Psoas muscle (tissue), 8 donors: Measurements from ENCODE around the gene RPS10. TPM values are rescaled to one million over a fixed set of nuclear protein-coding genes. Genes with fewer than 3 reads are reported as not detected.

Experiments used
- ATAC-seq, 4 donors: fragments of 200-7000 bp; cut with Tn5 transposase; one replicate each; pipeline ENCODE4 v1.9.1; 2020; ENCODE audit warnings: moderate library complexity in 3 of 4, mild to moderate bottlenecking in 2 of 4
- DNase-seq, 2 donors: peaks; one replicate each; pipeline ENCODE4 v3.0.0-alpha.2; 2020
- H3K27ac ChIP-seq: fragments of 200-600 bp; one replicate; pipeline ENCODE4 v1.8.0; 2022
- H3K27me3 ChIP-seq, 3 donors: fragments of 200-600 bp in 1 of 3; one replicate each; pipeline versions ENCODE4 v1.6.1 to v1.8.0; 2013 to 2022; ENCODE audit warnings: low read length in 2 of 3, mild to moderate bottlenecking in 2 of 3, moderate library complexity in 1 of 3; ENCODE audit not compliant: insufficient read depth in 3 of 3
- H3K36me3 ChIP-seq, 2 donors: fragments of 200-600 bp in 1 of 2; one replicate each; pipeline versions ENCODE4 v1.6.1 to v1.8.0; 2013 to 2022; ENCODE audit warnings: low read depth in 1 of 2, mild to moderate bottlenecking in 1 of 2, moderate library complexity in 1 of 2; ENCODE audit not compliant: insufficient read depth in 1 of 2
- H3K4me1 ChIP-seq: fragments of 200-600 bp; one replicate; pipeline ENCODE4 v1.8.0; 2022
- H3K4me3 ChIP-seq: fragments of 200-600 bp; one replicate; pipeline ENCODE4 v1.8.0; 2022; ENCODE audit warnings: mild to moderate bottlenecking
- H3K9me3 ChIP-seq: fragments of 200-600 bp; one replicate; pipeline ENCODE4 v1.8.0; 2022
- WGBS, 3 donors: extraction: QIAGEN DNeasy Blood & Tissue Kit; methylation state at CpG; one replicate each; pipeline versions ENCODE4 v1.1.6 to v1.1.7; 2013; 5-methylcytosine and 5-hydroxymethylcytosine counted together
- intact Hi-C, 2 donors: fragments of 100-400 bp; cut with DNase I; formaldehyde crosslinking; loops; one replicate each; pipeline versions ENCODE4 v1.11.0 to v1.14.2; 2022
- polyA plus RNA-seq, 3 donors: library from polyadenylated mRNA; stranded (reverse); fragments of 200-250 nt; gene quantifications; one replicate each; pipeline ENCODE4 v1.2.3, GENCODE V29; 2013
- total RNA-seq, 4 donors: library from RNA; stranded (reverse); fragmentation: NEBNext Ultra II Directional in 2 of 4; extraction: Animal tissue kit (Norgen Biotek cat#: 25700) in 2 of 4; gene quantifications; one replicate each; pipeline versions ENCODE4 v1.2.1 to v1.2.4, GENCODE V29; 2021 to 2023
- TF ChIP-seq, protein P1 (sequence below): fragments of 200-600 bp; IDR thresholded peaks from one replicate; pipeline ENCODE4 v1.8.0; 2022; ENCODE audit warnings: antibody characterized with exemption
- donor health status: healthy with polysubstance abuse.
- donor health status: DM: no; HTN: no; CAD: no; lungs with moderate emphysema.
- donor health status: Bipolar disorder and iron deficiency.
- donor health status: healthy.
- donor health status: DM: yes; HTN: yes; CAD: no.
- donor health status: DM: no; HTN: no; CAD: no.
- donor health status: DM: no; HTN: no; CAD: no.
- donor health status: DM: yes; HTN: yes; CAD: no.

Gene RPS10
- total and polyA plus RNA-seq, 7 donors: 601 to 2,522 (median 836) TPM

DNA sequence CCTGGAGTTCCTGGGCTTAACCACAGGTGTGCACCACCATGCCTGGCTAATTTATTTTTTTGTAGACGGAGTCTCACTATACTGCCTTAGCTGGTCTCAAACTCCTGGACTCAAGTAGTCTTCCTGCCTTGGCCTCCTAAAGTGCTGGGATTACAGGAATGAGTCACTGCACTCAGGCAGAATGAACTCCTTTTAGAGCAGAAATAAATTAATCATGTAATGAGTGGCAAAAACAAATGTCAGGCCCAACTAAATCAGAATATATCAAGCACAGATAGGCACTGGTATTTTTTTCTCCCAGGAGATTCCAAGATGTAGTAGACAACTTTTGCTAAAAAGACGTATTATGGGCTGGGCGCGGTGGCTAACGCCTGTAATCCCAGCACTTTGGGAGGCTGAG lies 2.6 kb downstream of the RPS10 start:
- Histone ChIP-seq H3K4me1 (peaks cover 19% of the 10 kb centered on the region), H3K9me3 (no peaks in the 10 kb centered on the region), H3K36me3 (peaks cover 15 to 68% of the 10 kb centered on the region in 2 donors), H3K27ac (peak overlapping the region; percentile 1), H3K4me3 (no peak overlapping the region), H3K27me3 (no peaks in the 10 kb centered on the region)
- ATAC-seq (no peak), DNase-seq (no peak)
- WGBS, 3 donors: 94 to 97% (median 95%) methylated on average over 5 of the region's 5 CpGs
- TF ChIP-seq, protein P1, sequence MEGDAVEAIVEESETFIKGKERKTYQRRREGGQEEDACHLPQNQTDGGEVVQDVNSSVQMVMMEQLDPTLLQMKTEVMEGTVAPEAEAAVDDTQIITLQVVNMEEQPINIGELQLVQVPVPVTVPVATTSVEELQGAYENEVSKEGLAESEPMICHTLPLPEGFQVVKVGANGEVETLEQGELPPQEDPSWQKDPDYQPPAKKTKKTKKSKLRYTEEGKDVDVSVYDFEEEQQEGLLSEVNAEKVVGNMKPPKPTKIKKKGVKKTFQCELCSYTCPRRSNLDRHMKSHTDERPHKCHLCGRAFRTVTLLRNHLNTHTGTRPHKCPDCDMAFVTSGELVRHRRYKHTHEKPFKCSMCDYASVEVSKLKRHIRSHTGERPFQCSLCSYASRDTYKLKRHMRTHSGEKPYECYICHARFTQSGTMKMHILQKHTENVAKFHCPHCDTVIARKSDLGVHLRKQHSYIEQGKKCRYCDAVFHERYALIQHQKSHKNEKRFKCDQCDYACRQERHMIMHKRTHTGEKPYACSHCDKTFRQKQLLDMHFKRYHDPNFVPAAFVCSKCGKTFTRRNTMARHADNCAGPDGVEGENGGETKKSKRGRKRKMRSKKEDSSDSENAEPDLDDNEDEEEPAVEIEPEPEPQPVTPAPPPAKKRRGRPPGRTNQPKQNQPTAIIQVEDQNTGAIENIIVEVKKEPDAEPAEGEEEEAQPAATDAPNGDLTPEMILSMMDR: no peak
- intact Hi-C loops: no loop called here

DNA sequence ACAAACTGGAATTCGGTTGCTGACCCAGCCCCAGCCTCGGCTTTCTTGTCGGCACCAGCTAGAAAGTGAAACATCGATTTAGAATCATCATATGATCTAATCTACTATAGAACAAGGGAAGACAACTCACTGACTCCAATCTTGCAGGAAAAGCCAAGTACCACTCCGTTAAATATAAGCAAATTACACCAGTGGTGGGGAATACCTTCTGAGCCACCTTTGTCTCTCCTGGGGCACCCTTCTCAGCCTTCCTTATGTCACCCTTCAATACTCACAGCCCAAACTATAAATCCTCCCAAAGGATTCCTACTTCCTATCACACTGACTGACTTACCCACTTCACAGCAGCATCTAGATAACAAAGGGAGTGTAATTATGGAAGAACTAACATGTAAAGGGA lies 7.5 kb downstream of the RPS10 start:
- Histone ChIP-seq H3K27ac (no peak overlapping the region), H3K4me3 (no peak overlapping the region), H3K27me3 (no peaks in the 10 kb centered on the region), H3K36me3 (peaks cover 11 to 76% of the 10 kb centered on the region in 2 donors), H3K4me1 (peaks cover 7% of the 10 kb centered on the region), H3K9me3 (no peaks in the 10 kb centered on the region)
- 81 to 91% (median 85%) methylated on average over 5 of the region's 5 CpGs for WGBS, 3 donors
- intact Hi-C loops: no loop called here
- ATAC-seq (no peak), DNase-seq (no peak)
- TF ChIP-seq, protein P1: no peak

DNA sequence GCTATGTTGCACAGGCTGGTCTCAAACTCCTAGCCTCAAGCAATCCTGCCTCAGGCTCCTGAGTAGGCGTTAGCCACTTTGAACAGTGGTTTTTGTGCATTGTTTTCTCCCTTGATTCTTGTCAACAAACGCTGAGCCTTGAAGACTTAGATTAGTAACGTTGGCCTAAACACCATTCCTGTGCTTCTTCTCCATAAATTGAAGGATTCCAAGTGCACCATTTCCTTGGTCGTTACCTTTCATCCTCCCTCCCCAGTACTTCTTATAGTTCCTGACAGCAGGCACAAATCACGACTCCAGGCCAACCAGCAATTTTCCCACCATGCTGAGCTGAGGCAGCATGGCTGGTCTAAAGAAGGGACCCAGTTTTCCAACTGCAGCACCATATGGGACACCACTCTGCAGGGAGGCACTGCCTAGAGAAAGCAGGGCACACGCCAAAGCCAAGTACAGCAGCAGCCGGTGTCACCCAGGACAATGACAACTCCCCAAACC lies 8.9 kb downstream of the RPS10 start:
- ATAC-seq (no peak), DNase-seq (no peak)
- H3K27ac ChIP-seq: peak overlapping the region; percentile 25
- peaks cover 7% of the 10 kb centered on the region for H3K4me1 ChIP-seq
- WGBS, 3 donors: 66 to 79% (median 70%) methylated on average over 7 of the region's 7 CpGs
- H3K9me3 ChIP-seq: no peaks in the 10 kb centered on the region
- TF ChIP-seq, protein P1: no peak
- H3K36me3 ChIP-seq: peaks cover 11 to 61% of the 10 kb centered on the region in 2 donors
- no peaks in the 10 kb centered on the region for H3K27me3 ChIP-seq
- H3K4me3 ChIP-seq: no peak overlapping the region
- intact Hi-C loops: no loop called here

DNA sequence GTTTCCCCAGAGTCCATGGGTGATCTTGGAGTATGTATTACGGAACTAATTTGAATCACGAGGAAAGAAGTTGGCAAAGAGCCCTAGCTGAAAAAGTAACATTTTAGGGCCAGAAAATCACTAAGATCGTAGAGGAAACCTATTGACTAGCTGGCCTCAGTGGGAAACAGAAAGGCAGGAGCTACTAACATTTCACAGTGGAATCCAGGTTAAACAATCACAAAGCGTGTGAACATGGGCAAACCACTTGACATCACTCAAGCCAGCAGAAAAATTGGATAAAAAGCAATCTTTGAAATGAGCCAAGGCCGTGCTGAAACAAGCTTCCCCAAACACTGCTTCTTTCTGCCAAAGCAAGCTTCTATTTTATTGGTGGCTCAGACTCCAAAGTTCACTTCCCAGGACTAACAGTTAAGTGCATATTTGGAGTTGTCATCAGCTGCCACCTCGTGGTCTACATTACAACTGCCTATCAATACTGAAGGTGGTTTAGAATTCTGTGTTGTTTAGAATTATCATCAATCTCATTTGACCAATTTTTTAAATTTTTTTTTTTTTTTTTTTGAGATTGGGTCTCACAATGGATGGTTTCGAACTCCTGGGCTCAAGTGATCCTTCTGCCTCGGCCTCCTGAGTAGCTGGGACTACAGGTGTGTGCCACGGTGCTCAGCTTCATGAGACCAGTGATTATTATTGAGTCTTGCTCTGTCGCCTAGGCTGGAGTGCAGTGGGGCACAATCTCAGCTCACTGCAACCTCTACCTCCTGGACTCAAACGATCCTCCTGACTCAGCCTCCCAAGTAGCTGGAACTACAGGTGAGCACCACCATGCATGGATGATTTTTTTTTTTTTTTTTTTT lies 10.6 kb downstream of the RPS10 start:
- H3K4me1 ChIP-seq: peaks cover 7% of the 10 kb centered on the region
- DNase-seq (no peak), ATAC-seq (peak; percentile 82 to 92 (median 86))
- H3K36me3 ChIP-seq: peaks cover 8 to 44% of the 10 kb centered on the region in 2 donors
- 51 to 63% (median 55%) methylated on average over 11 of the region's 11 CpGs for WGBS, 3 donors
- no peaks in the 10 kb centered on the region for H3K9me3 ChIP-seq
- no peaks in the 10 kb centered on the region for H3K27me3 ChIP-seq
- H3K27ac ChIP-seq: peak overlapping the region; percentile 63
- H3K4me3 ChIP-seq: no peak overlapping the region
- TF ChIP-seq, protein P1: peak; percentile 66
- intact Hi-C loops: loop anchor here (1.0 to 2.0 kb wide), 3 partner anchors 166 to 218 kb away; partner anchors contain the start of gene SMIM29 (in 2 of the 2)
